HepG2 (cell line): ENCODE measurements around the gene NRG2. TPM values are rescaled to one million over a fixed set of nuclear protein-coding genes. Genes with fewer than 3 reads are reported as not detected.

Experiments used
- ATAC-seq: fragments of 200-7000 bp; cut with Tn5 transposase; 3 replicates; pipeline ENCODE4 v1.9.1; 2020; ENCODE audit warnings: mild to moderate bottlenecking, moderate library complexity
- BruUV-seq: library from RNA; stranded (reverse); fragments of 400-500 nt; replicated peaks from 2 replicates; lab custom pipeline; 2021; lab: Mats Ljungman, UMichigan
- CTCF ChIA-PET: fragments of 300-600 bp; formaldehyde crosslinking; extraction: SDS; loops from one replicate; lab custom pipeline; 2021; ENCODE audit warnings: low total read pairs, inconsistent platforms, low intra/inter-chr PET ratio; lab: Yijun Ruan, JAX
- POLR2A ChIA-PET: fragments of 350-600 bp; sonication (Branson Sonifier 250); formaldehyde crosslinking; loops from one replicate; lab custom pipeline; 2020; ENCODE audit warnings: antibody characterized with exemption, inconsistent platforms; lab: Yijun Ruan, JAX
- DNase-seq: peaks from one replicate; pipeline ENCODE4 v3.0.0-alpha.2; 2015; ENCODE audit warnings: low spot score
- FAIRE-seq: peaks from 3 replicates; lab custom pipeline; 2011; peaks lifted over from hg19 to GRCh38; lab: Jason Lieb, UNC
- H2AFZ ChIP-seq: one replicate; pipeline ENCODE4 v1.6.1; 2011; ENCODE audit warnings: low read length, inconsistent platforms
- H3K27ac ChIP-seq: fragments of 300-600 bp; 3 replicates; pipeline ENCODE4 v1.8.0; 2011; ENCODE audit warnings: mixed run types, mild to moderate bottlenecking, mixed read lengths, low read length, inconsistent platforms; ENCODE audit not compliant: insufficient read depth; ENCODE audit errors: extremely low read length
- H3K27me3 ChIP-seq, 2 experiments: fragments of 200-600 bp in 1 of 2; 2 replicates in 1 of 2; 3 replicates in 1 of 2; pipeline versions ENCODE4 v1.6.0 to v1.8.0; 2011; ENCODE audit warnings: low read length in 2 of 2, mild to moderate bottlenecking in 2 of 2, moderate library complexity in 2 of 2, inconsistent platforms in 1 of 2; ENCODE audit not compliant: insufficient read depth in 2 of 2, control insufficient read depth in 1 of 2
- H3K36me3 ChIP-seq, 2 experiments: fragments of 200-600 bp in 1 of 2; replicated peaks in 1 of 2; 2 replicates in 1 of 2; 3 replicates in 1 of 2; pipeline versions ENCODE4 v1.5.1 to v1.8.0; 2011; ENCODE audit warnings: low read length in 2 of 2, inconsistent platforms in 1 of 2; ENCODE audit not compliant: insufficient read depth in 2 of 2, control insufficient read depth in 1 of 2
- H3K4me1 ChIP-seq: 2 replicates; pipeline ENCODE4 v1.5.1; 2012; ENCODE audit warnings: low read length, inconsistent platforms; ENCODE audit not compliant: insufficient read depth
- H3K4me2 ChIP-seq: 2 replicates; pipeline ENCODE4 v1.6.0; 2011; ENCODE audit warnings: low read depth, low read length, inconsistent platforms
- H3K4me3 ChIP-seq, 3 experiments: fragments of 200-600 bp in 1 of 3; sonication (generic), shearing (Covaris generic) in 1 of 3; replicated peaks in 1 of 3; 2 replicates each; pipeline ENCODE4 v1.5.1; 2011 to 2016; ENCODE audit warnings: low read length in 3 of 3, inconsistent platforms in 2 of 3, low read depth in 2 of 3, mild to moderate bottlenecking in 2 of 3, control low read depth in 1 of 3, mixed read lengths in 1 of 3; ENCODE audit not compliant: insufficient read depth in 1 of 3
- H3K79me2 ChIP-seq: one replicate; pipeline ENCODE4 v1.6.1; 2011; ENCODE audit warnings: low read length, inconsistent platforms; ENCODE audit not compliant: insufficient read depth
- H3K9ac ChIP-seq: 2 replicates; pipeline ENCODE4 v1.6.0; 2011; ENCODE audit warnings: mild to moderate bottlenecking, low read depth, low read length, inconsistent platforms; ENCODE audit not compliant: insufficient read depth
- H3K9me3 ChIP-seq: 2 replicates; pipeline ENCODE4 v1.5.1; 2012; ENCODE audit warnings: mild to moderate bottlenecking, low read length
- H4K20me1 ChIP-seq: 2 replicates; pipeline ENCODE4 v1.6.0; 2011; ENCODE audit warnings: inconsistent platforms, mild to moderate bottlenecking, low read length, moderate library complexity; ENCODE audit not compliant: insufficient read depth
- KDM3A ChIP-seq: IDR thresholded peaks from 2 replicates; pipeline ENCODE4 v1.6.1; 2018; ENCODE audit warnings: low read depth, missing compliant biosample characterization
- NR1H2 ChIP-seq: sonication (generic); formaldehyde crosslinking; IDR thresholded peaks from 2 replicates; pipeline ENCODE4 v1.8.1; 2022; ENCODE audit warnings: low read depth, missing genetic modification reagents, borderline replicate concordance
- RFXANK ChIP-seq: IDR thresholded peaks from 2 replicates; pipeline ENCODE4 v1.6.1; 2016
- SOX13 ChIP-seq, 3 experiments: fragments of 450-650 bp in 1 of 3; sonication (generic) in 1 of 3; formaldehyde crosslinking in 1 of 3; IDR thresholded peaks in 2 of 3; conservative IDR thresholded peaks in 1 of 3; 2 replicates each; pipeline versions ENCODE4 v1.5.0 to v1.6.1; 2016 to 2020; ENCODE audit warnings: antibody characterized with exemption in 1 of 3, mild to moderate bottlenecking in 1 of 3, missing compliant biosample characterization in 1 of 3, missing genetic modification reagents in 1 of 3, moderate library complexity in 1 of 3
- TCF7 ChIP-seq: sonication (generic); IDR thresholded peaks from 2 replicates; pipeline ENCODE4 v1.6.1; 2016; ENCODE audit warnings: antibody characterized with exemption, low read depth
- ZNF160 ChIP-seq: sonication (generic); formaldehyde crosslinking; IDR thresholded peaks from 2 replicates; pipeline ENCODE4 v1.8.0; 2022; ENCODE audit warnings: mild to moderate bottlenecking, inconsistent platforms, missing genetic modification reagents
- ZNF354B ChIP-seq: sonication (generic); formaldehyde crosslinking; IDR thresholded peaks from 2 replicates; pipeline ENCODE4 v1.8.0; 2022; ENCODE audit warnings: mild to moderate bottlenecking, missing genetic modification reagents
- ZNF773 ChIP-seq: sonication (generic); formaldehyde crosslinking; IDR thresholded peaks from 2 replicates; pipeline ENCODE4 v1.4.0; 2020; ENCODE audit warnings: missing genetic modification reagents, borderline replicate concordance
- WGBS: methylation state at CpG from one replicate; pipeline ENCODE4 v1.1.6; 2017; ENCODE audit warnings: low lambda C conversion rate; 5-methylcytosine and 5-hydroxymethylcytosine counted together
- in situ Hi-C: cut with HindIII; loops from 2 replicates; pipeline ENCODE4 v1.10.0; 2017; ENCODE audit warnings: low pct_unique_long_range_greater_than_20kb; ENCODE audit not compliant: extremely low pct_ligation_motif_present
- intact Hi-C: fragments of 100-400 bp; cut with micrococcal nuclease; formaldehyde crosslinking; loops from one replicate; pipeline ENCODE4 v1.10.0; 2022; ENCODE audit not compliant: unreplicated experiment
- polyA plus RNA-seq, 8 experiments: library from polyadenylated mRNA; depleted of rRNA in 3 of 8; stranded (reverse) in 7 of 8; unstranded in 1 of 8; fragments of >200 nt; fragmentation: Illumina TruSeq in 4 of 8; extraction: Trizol in 4 of 8; gene quantifications; 2 replicates each; pipeline versions ENCODE4 v1.2.1 to v1.2.3, GENCODE V29; 2011 to 2016; ENCODE audit warnings: low read depth in 4 of 8, missing spikeins in 1 of 8, mixed read lengths in 1 of 8; ENCODE audit not compliant: insufficient read depth in 1 of 8
- total RNA-seq, 5 experiments: library from RNA; depleted of rRNA; stranded (reverse); fragments of >200 nt; fragmentation: Illumina TruSeq; extraction: Trizol; gene quantifications; 2 replicates each; pipeline ENCODE4 v1.2.3, GENCODE V29; 2016; ENCODE audit warnings: low read depth in 1 of 5
- TF ChIP-seq, protein P1 (sequence below): sonication (generic); formaldehyde crosslinking; IDR thresholded peaks from 2 replicates; pipeline ENCODE4 v1.9.0; 2021; ENCODE audit warnings: missing genetic modification reagents, borderline replicate concordance

Gene NRG2
- total and polyA plus RNA-seq, 2 of the 13 experiments (the other 11 are each of a cell fraction or from before 2014, with no cell fraction given): not detected

DNA sequence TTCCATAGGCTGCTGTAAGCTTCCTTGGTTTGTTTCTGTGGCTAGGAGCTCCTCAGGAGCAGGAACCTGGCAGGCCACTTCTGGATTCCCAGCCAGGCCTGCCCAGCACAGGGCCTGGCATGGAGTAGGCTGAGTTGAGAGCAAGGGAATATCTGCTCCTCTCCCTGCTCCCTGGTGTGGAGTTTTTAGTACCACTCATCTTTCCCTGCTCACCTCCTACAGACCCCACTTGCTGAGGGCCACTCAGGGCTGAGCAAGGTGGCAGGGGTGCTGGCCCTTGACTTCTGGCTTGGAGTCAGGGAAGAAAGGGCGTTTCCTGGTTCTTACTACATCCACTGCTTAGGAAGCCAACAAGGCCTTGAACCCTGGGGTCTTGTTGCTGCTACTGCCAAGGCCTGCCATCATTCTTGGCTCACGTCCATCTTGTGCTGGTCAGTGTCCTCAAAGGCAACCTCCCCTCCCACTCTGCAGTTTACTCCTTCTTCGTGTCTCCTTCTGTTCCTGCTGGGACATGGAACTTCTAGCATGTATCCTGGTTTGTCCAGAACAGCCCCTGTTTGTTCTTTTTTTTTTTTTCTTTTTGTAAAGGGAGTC, 192.6 kb downstream of the NRG2 start:
- Histone ChIP-seq H3K9me3 (no peaks in the 10 kb centered on the region), H2AFZ (no peak overlapping the region), H3K4me1 (no peaks in the 10 kb centered on the region), H3K79me2 (no peaks in the 10 kb centered on the region), H3K4me3 (no peak overlapping the region), H3K9ac (no peak overlapping the region), H3K27ac (no peak overlapping the region), H3K27me3 (peaks cover 4 to 75% of the 10 kb centered on the region in 2 experiments; a peak in 3 of 5 replicates), H3K36me3 (no peaks in the 10 kb centered on the region), H4K20me1 (no peaks in the 10 kb centered on the region), H3K4me2 (no peak overlapping the region)
- no peak for FAIRE-seq
- WGBS: 11% methylated on average over 3 of the region's 3 CpGs
- CTCF ChIA-PET: no interaction called here
- ATAC-seq: no peak
- TF ChIP-seq KDM3A (no peak), ZNF160 (no peak), ZNF773 (CRISPR knock-in tag) (no peak), NR1H2 (CRISPR knock-in tag) (no peak), TCF7 (no peak), SOX13 (IDR thresholded peaks at IDR 0.05) (no peak), SOX13 (CRISPR knock-in tag; conservative IDR thresholded peaks at IDR 0.05 in 1 of 2, IDR thresholded peaks at IDR 0.05 in 1 of 2) (no peak), ZNF354B (CRISPR knock-in tag) (no peak), RFXANK (CRISPR knock-in tag) (no peak)
- TF ChIP-seq, protein P1, sequence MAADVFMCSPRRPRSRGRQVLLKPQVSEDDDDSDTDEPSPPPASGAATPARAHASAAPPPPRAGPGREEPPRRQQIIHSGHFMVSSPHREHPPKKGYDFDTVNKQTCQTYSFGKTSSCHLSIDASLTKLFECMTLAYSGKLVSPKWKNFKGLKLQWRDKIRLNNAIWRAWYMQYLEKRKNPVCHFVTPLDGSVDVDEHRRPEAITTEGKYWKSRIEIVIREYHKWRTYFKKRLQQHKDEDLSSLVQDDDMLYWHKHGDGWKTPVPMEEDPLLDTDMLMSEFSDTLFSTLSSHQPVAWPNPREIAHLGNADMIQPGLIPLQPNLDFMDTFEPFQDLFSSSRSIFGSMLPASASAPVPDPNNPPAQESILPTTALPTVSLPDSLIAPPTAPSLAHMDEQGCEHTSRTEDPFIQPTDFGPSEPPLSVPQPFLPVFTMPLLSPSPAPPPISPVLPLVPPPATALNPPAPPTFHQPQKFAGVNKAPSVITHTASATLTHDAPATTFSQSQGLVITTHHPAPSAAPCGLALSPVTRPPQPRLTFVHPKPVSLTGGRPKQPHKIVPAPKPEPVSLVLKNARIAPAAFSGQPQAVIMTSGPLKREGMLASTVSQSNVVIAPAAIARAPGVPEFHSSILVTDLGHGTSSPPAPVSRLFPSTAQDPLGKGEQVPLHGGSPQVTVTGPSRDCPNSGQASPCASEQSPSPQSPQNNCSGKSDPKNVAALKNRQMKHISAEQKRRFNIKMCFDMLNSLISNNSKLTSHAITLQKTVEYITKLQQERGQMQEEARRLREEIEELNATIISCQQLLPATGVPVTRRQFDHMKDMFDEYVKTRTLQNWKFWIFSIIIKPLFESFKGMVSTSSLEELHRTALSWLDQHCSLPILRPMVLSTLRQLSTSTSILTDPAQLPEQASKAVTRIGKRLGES (CRISPR knock-in tag): no peak
- no TSS peak for BruUV-seq
- POLR2A ChIA-PET: no interaction called here
- DNase-seq: no peak
- in situ Hi-C loops (no loop called here), intact Hi-C loops (no loop called here)
